IMR-90 (cell line): ENCODE data around the gene AZU1. TPM values are rescaled to one million over a fixed set of nuclear protein-coding genes. Genes with fewer than 3 reads are reported as not detected.

Experiments used
- ATAC-seq: fragments of 200-7000 bp; cut with Tn5 transposase; 2 replicates; pipeline ENCODE4 v1.9.1; 2020; ENCODE audit warnings: low read depth, mild to moderate bottlenecking, moderate library complexity
- BruUV-seq: library from RNA; stranded (reverse); fragments of 400-500 nt; replicated peaks from 2 replicates; lab custom pipeline; 2021; lab: Mats Ljungman, UMichigan
- CTCF ChIA-PET: fragments of 300-600 bp; formaldehyde crosslinking; extraction: SDS; loops from one replicate; lab custom pipeline; 2021; ENCODE audit warnings: antibody characterized with exemption; lab: Yijun Ruan, JAX
- POLR2A ChIA-PET: fragments of 300-600 bp; sonication (Branson Sonifier 250); formaldehyde crosslinking; loops from one replicate; lab custom pipeline; 2022; ENCODE audit warnings: antibody characterized with exemption; ENCODE audit not compliant: unreplicated experiment; lab: Charles Lee
- DNase-seq: peaks from one replicate; pipeline ENCODE4 v3.0.0; 2013
- H2AFZ ChIP-seq: replicated peaks from 2 replicates; pipeline ENCODE3; 2013; ENCODE audit warnings: low read length, mild to moderate bottlenecking; ENCODE audit not compliant: poor library complexity
- H2AK5ac ChIP-seq: 2 replicates; pipeline ENCODE4 v1.6.1; 2013; ENCODE audit warnings: low read depth, low read length, inconsistent platforms
- H2AK9ac ChIP-seq: replicated peaks from 2 replicates; pipeline ENCODE3; 2013; ENCODE audit warnings: mild to moderate bottlenecking, low read depth, low read length, moderate library complexity; ENCODE audit not compliant: poor library complexity
- H2BK120ac ChIP-seq: 2 replicates; pipeline ENCODE4 v1.6.1; 2013; ENCODE audit warnings: low read depth, low read length, inconsistent platforms
- H2BK15ac ChIP-seq: 3 replicates; pipeline ENCODE4 v1.6.1; 2013; ENCODE audit warnings: low read depth, low read length, inconsistent platforms
- H2BK20ac ChIP-seq: 2 replicates; pipeline ENCODE4 v1.6.1; 2013; ENCODE audit warnings: low read depth, mild to moderate bottlenecking, inconsistent platforms, low read length, moderate library complexity
- H2BK5ac ChIP-seq: 2 replicates; pipeline ENCODE4 v1.6.1; 2013; ENCODE audit warnings: mild to moderate bottlenecking, low read depth, low read length, inconsistent platforms; ENCODE audit not compliant: poor library complexity, severe bottlenecking
- H3K14ac ChIP-seq: replicated peaks from 2 replicates; pipeline ENCODE4 v1.6.1; 2013; ENCODE audit warnings: low read depth, low read length, inconsistent platforms
- H3K18ac ChIP-seq: 2 replicates; pipeline ENCODE4 v1.6.1; 2013; ENCODE audit warnings: low read depth, low read length, control low read depth
- H3K23ac ChIP-seq: 2 replicates; pipeline ENCODE4 v1.6.1; 2013; ENCODE audit warnings: low read depth, low read length, inconsistent platforms
- H3K27ac ChIP-seq: 2 replicates; pipeline ENCODE4 v1.5.1; 2013; ENCODE audit warnings: mild to moderate bottlenecking, control low read depth, low read length; ENCODE audit not compliant: insufficient read depth
- H3K27me3 ChIP-seq: 2 replicates; pipeline ENCODE4 v1.6.1; 2013; ENCODE audit warnings: low read length; ENCODE audit not compliant: control insufficient read depth, insufficient read depth
- H3K36me3 ChIP-seq: 2 replicates; pipeline ENCODE4 v1.6.1; 2013; ENCODE audit warnings: low read length, mixed read lengths; ENCODE audit not compliant: control insufficient read depth, insufficient read depth
- H3K4ac ChIP-seq: 2 replicates; pipeline ENCODE4 v1.6.1; 2013; ENCODE audit warnings: low read depth, low read length, inconsistent platforms
- H3K4me1 ChIP-seq: 2 replicates; pipeline ENCODE4 v1.6.1; 2013; ENCODE audit warnings: low read length, mixed read lengths; ENCODE audit not compliant: control insufficient read depth, insufficient read depth
- H3K4me2 ChIP-seq: 2 replicates; pipeline ENCODE4 v1.6.1; 2013; ENCODE audit warnings: low read depth, mild to moderate bottlenecking, control low read depth, low read length, moderate library complexity
- H3K4me3 ChIP-seq: 2 replicates; pipeline ENCODE4 v1.5.1; 2013; ENCODE audit warnings: low read depth, mild to moderate bottlenecking, control low read depth, low read length, moderate library complexity; ENCODE audit not compliant: insufficient read depth
- H3K56ac ChIP-seq: 2 replicates; pipeline ENCODE4 v1.6.1; 2013; ENCODE audit warnings: low read length, inconsistent platforms; ENCODE audit not compliant: insufficient read depth; ENCODE audit errors: extremely low read depth
- H3K79me1 ChIP-seq, 2 experiments: 2 replicates each; pipeline ENCODE4 v1.6.1; 2013; ENCODE audit warnings: low read length in 2 of 2, inconsistent platforms in 1 of 2, low read depth in 1 of 2
- H3K9ac ChIP-seq: 2 replicates; pipeline ENCODE4 v1.6.1; 2013; ENCODE audit warnings: low read depth, low read length, control low read depth
- H3K9me1 ChIP-seq: 2 replicates; pipeline ENCODE4 v1.6.1; 2013; ENCODE audit warnings: low read length, inconsistent platforms; ENCODE audit not compliant: insufficient read depth
- H3K9me3 ChIP-seq: 2 replicates; pipeline ENCODE4 v1.6.1; 2013; ENCODE audit warnings: low read length; ENCODE audit not compliant: control insufficient read depth, insufficient read depth
- H4K20me1 ChIP-seq: 2 replicates; pipeline ENCODE4 v1.6.1; 2013; ENCODE audit warnings: low read length, inconsistent platforms; ENCODE audit not compliant: insufficient read depth
- H4K5ac ChIP-seq: 2 replicates; pipeline ENCODE4 v1.6.1; 2013; ENCODE audit warnings: mild to moderate bottlenecking, low read depth, low read length, control low read depth
- H4K8ac ChIP-seq, 2 experiments: 2 replicates each; pipeline ENCODE4 v1.6.1; 2013; ENCODE audit warnings: low read depth in 2 of 2, low read length in 2 of 2, control low read depth in 1 of 2, inconsistent platforms in 1 of 2
- H4K91ac ChIP-seq: 2 replicates; pipeline ENCODE4 v1.6.1; 2013; ENCODE audit warnings: low read depth, low read length, inconsistent platforms; ENCODE audit not compliant: insufficient read depth
- BHLHE40 ChIP-seq: fragments of 150-350 bp; IDR thresholded peaks from 2 replicates; pipeline ENCODE4 v1.6.1; 2016; ENCODE audit warnings: mild to moderate bottlenecking, low read depth, low read length
- CHD1 ChIP-seq: IDR thresholded peaks from 2 replicates; pipeline ENCODE4 v1.6.1; 2012; ENCODE audit warnings: low read depth, low read length, improper control_type of control experiment
- RAD21 ChIP-seq: IDR thresholded peaks from 2 replicates; pipeline ENCODE4 v1.6.1; 2012; ENCODE audit warnings: low read length, improper control_type of control experiment
- RFX5 ChIP-seq: IDR thresholded peaks from 2 replicates; pipeline ENCODE4 v1.8.0; 2012; ENCODE audit warnings: low read depth, mild to moderate bottlenecking, low read length, moderate library complexity
- WGBS, 2 experiments: methylation state at CpG; one replicate each; pipeline versions ENCODE4 v1.1.5 to v1.1.7; 2013; ENCODE audit warnings: missing lambda C conversion rate in 2 of 2; ENCODE audit not compliant: insufficient read length in 1 of 2; ENCODE audit errors: extremely low coverage in 2 of 2; 5-methylcytosine and 5-hydroxymethylcytosine counted together
- dilution Hi-C: fragments of 300-500 bp; cut with HindIII; formaldehyde crosslinking; loops from one replicate; pipeline ENCODE4 v1.14.3; 2018; ENCODE audit warnings: low sequenced_read_pairs; ENCODE audit not compliant: unreplicated experiment
- in situ Hi-C: fragments of 300-500 bp; cut with MboI; formaldehyde crosslinking; loops from 3 replicates; pipeline ENCODE4 v1.14.3; 2019; ENCODE audit warnings: low sequenced_read_pairs, inconsistent platforms, mixed read lengths
- intact Hi-C: fragments of 100-400 bp; cut with micrococcal nuclease; formaldehyde crosslinking; loops from 2 replicates; pipeline ENCODE4 v1.10.0; 2022
- polyA plus RNA-seq, 3 experiments: library from polyadenylated mRNA; depleted of rRNA; stranded (reverse); fragments of >200 nt; gene quantifications; 2 replicates each; pipeline ENCODE4 v1.2.3, GENCODE V29; 2012; ENCODE audit warnings: low replicate concordance in 1 of 3
- total RNA-seq: library from RNA; depleted of rRNA; stranded (reverse); fragments of >200 nt; gene quantifications from 2 replicates; pipeline ENCODE4 v1.2.3, GENCODE V29; 2012

Gene AZU1
- total and polyA plus RNA-seq, 2 of the 4 experiments (the other 2 are of a cell fraction): 0.12 TPM; not detected in 1

DNA sequence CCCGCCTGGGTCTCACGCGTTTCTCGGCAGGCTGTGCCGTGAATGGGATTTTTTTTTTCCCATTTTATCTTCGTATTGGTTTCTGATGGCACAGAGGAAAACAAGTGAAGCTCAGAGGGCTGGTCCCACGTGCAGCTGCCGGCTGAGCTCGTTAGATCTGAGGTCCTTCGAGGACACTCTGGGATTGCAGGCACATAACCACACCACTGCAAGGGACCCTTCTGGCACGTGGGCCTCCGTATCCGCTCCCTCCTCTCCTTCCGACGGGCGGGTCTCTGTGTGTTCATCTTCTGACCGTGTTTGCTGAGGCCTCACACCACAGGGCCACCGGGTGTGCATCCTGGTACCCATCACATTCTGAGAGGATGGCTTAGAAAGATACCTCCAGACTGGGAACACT is 48.5 kb downstream of the AZU1 start:
- no peak overlapping the region for H4K8ac ChIP-seq
- in situ Hi-C loops (no loop called here), dilution Hi-C loops (no loop called here), intact Hi-C loops (no loop called here)
- no peak overlapping the region for H3K9ac ChIP-seq
- H2BK15ac ChIP-seq: no peak overlapping the region
- no peak overlapping the region for H2AK9ac ChIP-seq
- no peak overlapping the region for H3K4me2 ChIP-seq
- peaks cover 0 to 4% of the 10 kb centered on the region in 2 experiments; a peak in 1 of 4 replicates for H3K79me1 ChIP-seq
- no peak overlapping the region for H3K56ac ChIP-seq
- H4K91ac ChIP-seq: no peak overlapping the region
- H4K20me1 ChIP-seq: peaks cover 15% of the 10 kb centered on the region
- H2AK5ac ChIP-seq: no peak overlapping the region
- peaks cover 5% of the 10 kb centered on the region for H3K4me1 ChIP-seq
- H3K27me3 ChIP-seq: no peaks in the 10 kb centered on the region
- no peak overlapping the region for H2BK20ac ChIP-seq
- no peaks in the 10 kb centered on the region for H3K9me1 ChIP-seq
- no peak overlapping the region for H2BK5ac ChIP-seq
- 85% methylated on average over 15 of the region's 18 CpGs; no CpG with 5 or more reads in 1 of the 2 experiments for WGBS, 2 experiments
- no peaks in the 10 kb centered on the region for H3K9me3 ChIP-seq
- no peak overlapping the region for H3K18ac ChIP-seq
- no peak for TF ChIP-seq RFX5
- TF ChIP-seq CHD1: no peak
- no peak for TF ChIP-seq BHLHE40
- no peak for TF ChIP-seq RAD21
- H2BK120ac ChIP-seq: no peak overlapping the region
- H3K4ac ChIP-seq: no peak overlapping the region
- no peak overlapping the region for H2AFZ ChIP-seq
- H3K23ac ChIP-seq: no peak overlapping the region
- no peak overlapping the region for H3K27ac ChIP-seq
- peaks cover 43% of the 10 kb centered on the region for H3K36me3 ChIP-seq
- no peak for DNase-seq
- H3K4me3 ChIP-seq: no peak overlapping the region
- no TSS peak for BruUV-seq
- ChIA-PET POLR2A (no interaction called here), CTCF (no interaction called here)
- H4K5ac ChIP-seq: no peak overlapping the region
- H3K14ac ChIP-seq: no peak overlapping the region
- no peak for ATAC-seq
